HG02884 (cell line): ENCODE measurements around the gene CCSER1.
"Not testable (repeated sequence)": the region's sequence is repeated elsewhere in the genome, so short reads cannot be mapped to it uniquely, and the experiment has no call there.

ENCODE experiments used
- ATAC-seq: cut with Tn5 transposase; IDR thresholded peaks from one replicate; pipeline ENCODE4 v1.9.1; 2021; ENCODE audit warnings: mild to moderate bottlenecking, moderate library complexity; ENCODE audit not compliant: unreplicated experiment

Gene CCSER1

GRCh38 chr4:90641861-90642599 lies 514.8 kb downstream of the CCSER1 start:
- ATAC-seq, result no peak

GRCh38 chr4:90643156-90643555 lies 516.0 kb downstream of the CCSER1 start:
- ATAC-seq, result no peak

GRCh38 chr4:90648311-90648710 lies 521.1 kb downstream of the CCSER1 start:
- no peak for ATAC-seq

- no peak for ATAC-seq
Measured at GRCh38 chr4:90648791-90649190, 521.6 kb downstream of the CCSER1 start.

- ATAC-seq, result no peak
Measured at GRCh38 chr4:90660672-90661071, 533.5 kb downstream of the CCSER1 start.

- ATAC-seq, result no peak
Measured at GRCh38 chr4:90670183-90670582, 543.0 kb downstream of the CCSER1 start.

- no peak for ATAC-seq
Measured at GRCh38 chr4:90689739-90690138, 562.5 kb downstream of the CCSER1 start.

- ATAC-seq, result no peak
Measured at GRCh38 chr4:90695411-90695810, 568.2 kb downstream of the CCSER1 start.

- ATAC-seq, result not testable (repeated sequence)
Measured at GRCh38 chr4:90705501-90705900, 578.3 kb downstream of the CCSER1 start.

GRCh38 chr4:90715242-90715641 lies 588.0 kb downstream of the CCSER1 start:
- ATAC-seq, result peak; percentile 88

- ATAC-seq, result no peak
Measured at GRCh38 chr4:90718931-90719330, 591.7 kb downstream of the CCSER1 start.

GRCh38 chr4:90727938-90728337 lies 600.7 kb downstream of the CCSER1 start:
- ATAC-seq, result no peak

GRCh38 chr4:90730752-90731151 lies 603.6 kb downstream of the CCSER1 start:
- no peak for ATAC-seq

GRCh38 chr4:90733211-90733610 lies 606.0 kb downstream of the CCSER1 start:
- no peak for ATAC-seq

GRCh38 chr4:90745176-90745575 lies 618.0 kb downstream of the CCSER1 start:
- no peak for ATAC-seq

- no peak for ATAC-seq
Measured at GRCh38 chr4:90753068-90753467, 625.9 kb downstream of the CCSER1 start.

- ATAC-seq, result no peak
Measured at GRCh38 chr4:90757534-90758060, 630.4 kb downstream of the CCSER1 start.

- no peak for ATAC-seq
Measured at GRCh38 chr4:90760059-90760458, 632.9 kb downstream of the CCSER1 start.

- ATAC-seq, result no peak
Measured at GRCh38 chr4:90766837-90767236, 639.6 kb downstream of the CCSER1 start.

- ATAC-seq, result no peak
Measured at GRCh38 chr4:90769251-90769650, 642.1 kb downstream of the CCSER1 start.

GRCh38 chr4:90780193-90780592 lies 653.0 kb downstream of the CCSER1 start:
- no peak for ATAC-seq

- ATAC-seq, result no peak
Measured at GRCh38 chr4:90786602-90787001, 659.4 kb downstream of the CCSER1 start.

GRCh38 chr4:90792696-90793095 lies 665.5 kb downstream of the CCSER1 start:
- no peak for ATAC-seq
